Neural cell (in vitro differentiated cells): ENCODE results near the gene MTERF1.

Experiments
- CTCF ChIP-seq: fragments of 450-650 bp; IDR thresholded peaks from 2 replicates; pipeline ENCODE4 v1.5.1; 2014; ENCODE audit warnings: antibody characterized with exemption, mild to moderate bottlenecking, moderate library complexity; ENCODE audit not compliant: poor library complexity, severe bottlenecking
- EP300 ChIP-seq: fragments of 450-650 bp; conservative IDR thresholded peaks from 2 replicates; pipeline ENCODE4 v1.6.1; 2014; ENCODE audit warnings: antibody characterized with exemption, mild to moderate bottlenecking, moderate library complexity; ENCODE audit not compliant: poor library complexity, severe bottlenecking
- EZH2 ChIP-seq: fragments of 200-600, 300-800 bp; shearing (Covaris generic), sonication (generic); IDR thresholded peaks from 2 replicates; pipeline ENCODE4 v1.6.1; 2014; ENCODE audit warnings: antibody characterized with exemption, low read length, borderline replicate concordance, mild to moderate bottlenecking; ENCODE audit not compliant: insufficient read depth, poor library complexity, severe bottlenecking

- TF ChIP-seq CTCF, result no peak
- TF ChIP-seq EZH2, result no peak
- no peak for TF ChIP-seq EP300
These were observed 28.2 kb downstream of the MTERF1 start for GRCh38 chr7:91852263-91852741.
